ENCODE measurements around the gene WWTR1. TPM values are rescaled to one million over a fixed set of nuclear protein-coding genes. Genes with fewer than 3 reads are reported as not detected.

Gene WWTR1
- polyA plus RNA-seq, 2 of the 4 experiments (the other 2 are of a cell fraction): 99.7 to 164 TPM

DNA sequence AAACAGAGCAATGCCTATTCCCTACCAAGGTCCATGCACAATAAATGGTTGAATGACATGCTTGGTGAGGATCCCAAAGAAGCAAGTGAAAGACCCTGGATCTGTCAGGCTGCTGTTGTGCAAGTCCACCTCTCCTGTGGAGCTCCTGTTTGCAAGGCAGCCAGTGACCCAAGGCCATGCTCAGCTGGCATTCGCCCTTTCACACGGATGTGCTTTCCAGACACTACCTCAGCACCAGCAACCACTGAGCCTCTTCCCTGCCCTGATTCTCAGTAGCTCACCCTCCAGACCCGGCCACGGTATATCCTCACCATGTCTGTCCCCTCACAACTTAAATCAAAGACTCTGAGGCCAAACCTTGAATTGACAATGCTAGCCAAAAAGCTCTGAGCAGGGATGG, 23.3 kb downstream of the WWTR1 start:
- TF ChIP-seq HDAC2 (IDR thresholded peaks at IDR 0.05): no peak
- TF ChIP-seq NR3C1 (IDR thresholded peaks at IDR 0.05): no peak
- no peak for TF ChIP-seq KDM5A (IDR thresholded peaks at IDR 0.05)
- TF ChIP-seq, protein P1, sequence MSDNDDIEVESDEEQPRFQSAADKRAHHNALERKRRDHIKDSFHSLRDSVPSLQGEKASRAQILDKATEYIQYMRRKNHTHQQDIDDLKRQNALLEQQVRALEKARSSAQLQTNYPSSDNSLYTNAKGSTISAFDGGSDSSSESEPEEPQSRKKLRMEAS (IDR thresholded peaks at IDR 0.05): no peak
- TF ChIP-seq SREBF2 (IDR thresholded peaks at IDR 0.05): no peak
- no peak for TF ChIP-seq BHLHE40 (IDR thresholded peaks at IDR 0.05; ENCODE audit: low read depth, low read length)
- TF ChIP-seq, protein P2, sequence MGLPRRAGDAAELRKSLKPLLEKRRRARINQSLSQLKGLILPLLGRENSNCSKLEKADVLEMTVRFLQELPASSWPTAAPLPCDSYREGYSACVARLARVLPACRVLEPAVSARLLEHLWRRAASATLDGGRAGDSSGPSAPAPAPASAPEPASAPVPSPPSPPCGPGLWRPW (IDR thresholded peaks at IDR 0.05): no peak
- no peak for TF ChIP-seq MAZ (IDR thresholded peaks at IDR 0.05; ENCODE audit: borderline replicate concordance, low read depth, low read length)
- TF ChIP-seq, protein P3, sequence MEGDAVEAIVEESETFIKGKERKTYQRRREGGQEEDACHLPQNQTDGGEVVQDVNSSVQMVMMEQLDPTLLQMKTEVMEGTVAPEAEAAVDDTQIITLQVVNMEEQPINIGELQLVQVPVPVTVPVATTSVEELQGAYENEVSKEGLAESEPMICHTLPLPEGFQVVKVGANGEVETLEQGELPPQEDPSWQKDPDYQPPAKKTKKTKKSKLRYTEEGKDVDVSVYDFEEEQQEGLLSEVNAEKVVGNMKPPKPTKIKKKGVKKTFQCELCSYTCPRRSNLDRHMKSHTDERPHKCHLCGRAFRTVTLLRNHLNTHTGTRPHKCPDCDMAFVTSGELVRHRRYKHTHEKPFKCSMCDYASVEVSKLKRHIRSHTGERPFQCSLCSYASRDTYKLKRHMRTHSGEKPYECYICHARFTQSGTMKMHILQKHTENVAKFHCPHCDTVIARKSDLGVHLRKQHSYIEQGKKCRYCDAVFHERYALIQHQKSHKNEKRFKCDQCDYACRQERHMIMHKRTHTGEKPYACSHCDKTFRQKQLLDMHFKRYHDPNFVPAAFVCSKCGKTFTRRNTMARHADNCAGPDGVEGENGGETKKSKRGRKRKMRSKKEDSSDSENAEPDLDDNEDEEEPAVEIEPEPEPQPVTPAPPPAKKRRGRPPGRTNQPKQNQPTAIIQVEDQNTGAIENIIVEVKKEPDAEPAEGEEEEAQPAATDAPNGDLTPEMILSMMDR (IDR thresholded peaks at IDR 0.05): no peak
- no peak for TF ChIP-seq ZSCAN20 (CRISPR knock-in tag; IDR thresholded peaks at IDR 0.05)
- no peak for TF ChIP-seq EHMT2 (IDR thresholded peaks at IDR 0.05; ENCODE audit: low read depth)
- no peak for TF ChIP-seq MYC (IDR thresholded peaks at IDR 0.05; ENCODE audit: borderline replicate concordance, low read length)
- TF ChIP-seq EP300 (IDR thresholded peaks at IDR 0.05): no peak
- no peak for TF ChIP-seq HOXA7 (CRISPR knock-in tag; IDR thresholded peaks at IDR 0.05)
- TF ChIP-seq NFE2L2 (conservative IDR thresholded peaks at IDR 0.05; ENCODE audit: low read length): no peak
- no peak for TF ChIP-seq JUNB (IDR thresholded peaks at IDR 0.05)
- TF ChIP-seq SMC3 (IDR thresholded peaks at IDR 0.05): no peak
- TF ChIP-seq FOSL2 (IDR thresholded peaks at IDR 0.05): no peak
- no peak for TF ChIP-seq FOSL2 (CRISPR knock-in tag; IDR thresholded peaks at IDR 0.05)
- DNase-seq (ENCODE audit: low read depth in 1 of 2, low spot score in 1 of 2) (no peak), FAIRE-seq (no peak), ATAC-seq (peak in 1 of 2 experiments; percentile 16; a peak in 2 of 6 replicates)
- ChIA-PET CTCF (interaction anchor here (0.6 to 3.5 kb wide), 3 partner anchors 103 to 122 kb away, joined by 3 to 13 read pairs (median 3); no protein-coding TSS in a partner anchor), POLR2A (interaction anchor here (1.3 to 1.5 kb wide), 2 partner anchors 20 to 23 kb away, joined by 3 to 4 read pairs; partner anchors contain the start of gene WWTR1)
- peaks cover 34% of the 10 kb centered on the region for H3K4me1 ChIP-seq
- no peak overlapping the region for H3K4me2 ChIP-seq
- H3K9me3 ChIP-seq: no peaks in the 10 kb centered on the region
- peak overlapping the region in 1 of 2 experiments; percentile 41; a peak in 2 of 6 replicates for H3K27ac ChIP-seq
- no peak overlapping the region for H3K4me3 ChIP-seq
- 100% methylated on average over 4 of the region's 4 CpGs for whole genome bisulfite sequencing (ENCODE audit: missing lambda C conversion rate)

DNA sequence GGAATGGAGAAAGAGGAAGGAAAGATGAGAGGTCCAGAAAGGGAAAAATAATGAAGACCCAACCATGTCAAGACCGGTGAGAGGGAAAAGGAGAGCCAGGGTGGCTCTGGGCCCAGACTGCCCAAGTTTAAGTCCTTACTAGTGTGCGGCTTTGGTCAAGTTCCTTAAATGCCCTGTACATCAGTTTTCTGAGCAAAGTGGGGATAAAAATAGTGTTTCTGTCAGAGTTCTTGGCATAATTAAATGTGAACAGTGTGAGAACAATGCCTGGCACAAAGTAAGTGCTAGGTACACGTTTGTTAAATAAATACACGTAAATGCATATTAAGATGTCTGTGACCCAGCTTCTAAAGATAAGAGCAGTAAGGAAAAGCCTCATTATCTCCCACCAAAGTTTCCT, 23.8 kb downstream of the WWTR1 start:
- Histone ChIP-seq H3K4me3 (no peak overlapping the region), H3K27ac (no peak overlapping the region), H3K9me3 (no peaks in the 10 kb centered on the region), H3K4me2 (no peak overlapping the region), H3K4me1 (peaks cover 34% of the 10 kb centered on the region)
- FAIRE-seq (no peak), DNase-seq (ENCODE audit: low read depth in 1 of 2, low spot score in 1 of 2) (no peak), ATAC-seq (no peak)
- WGBS (ENCODE audit: missing lambda C conversion rate): 93% methylated on average over 4 of the region's 4 CpGs
- CTCF ChIA-PET: interaction anchor here (0.7 to 3.5 kb wide), 3 partner anchors 103 to 550 kb away, joined by 3 to 13 read pairs (median 3); no protein-coding TSS in a partner anchor
- POLR2A ChIA-PET: interaction anchor here (1.3 kb wide), 1 partner anchor 24 kb away, joined by 3 read pairs; the partner anchor contains the start of gene WWTR1
- TF ChIP-seq KDM5A (IDR thresholded peaks at IDR 0.05) (no peak), PHF8 (IDR thresholded peaks at IDR 0.05; ENCODE audit: borderline replicate concordance, low read depth) (no peak)

DNA sequence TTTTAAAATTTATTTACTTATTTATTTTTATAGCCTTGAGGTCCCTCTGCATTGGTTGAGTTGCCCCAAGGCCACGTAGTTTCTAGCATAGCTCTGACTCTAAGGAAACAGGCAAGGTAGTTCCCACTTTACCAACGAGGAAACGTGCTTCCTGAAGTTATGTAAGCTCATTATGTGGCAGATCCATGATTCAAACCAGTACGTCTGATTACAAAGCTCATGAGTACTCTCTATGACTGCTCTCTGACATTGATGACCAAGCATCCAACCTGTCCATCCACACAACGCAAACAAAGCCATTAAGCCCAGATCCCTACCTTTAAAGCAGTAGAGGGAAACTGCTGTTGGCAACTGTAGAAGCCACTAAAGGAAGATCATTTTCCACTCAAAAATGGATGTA, 25.6 kb downstream of the WWTR1 start:
- Histone ChIP-seq H3K27ac (no peak overlapping the region), H3K9me3 (no peaks in the 10 kb centered on the region), H3K4me3 (no peak overlapping the region), H3K4me1 (peaks cover 31% of the 10 kb centered on the region), H3K4me2 (no peak overlapping the region)
- no peak for FAIRE-seq
- no peak for DNase-seq (ENCODE audit: low read depth in 1 of 2, low spot score in 1 of 2)
- ChIA-PET CTCF (interaction anchor here (0.6 to 3.5 kb wide), 8 partner anchors 12 to 128 kb away, joined by 3 to 13 read pairs (median 5); no protein-coding TSS in a partner anchor), POLR2A (no interaction called here)
- TF ChIP-seq HOXB13 (CRISPR knock-in tag; IDR thresholded peaks at IDR 0.05; ENCODE audit: low read depth) (no peak), RCOR1 (IDR thresholded peaks at IDR 0.05; ENCODE audit: low read depth, low read length) (no peak), CBX8 (IDR thresholded peaks at IDR 0.05) (no peak), MAZ (IDR thresholded peaks at IDR 0.05; ENCODE audit: borderline replicate concordance, low read depth, low read length) (no peak), MYC (IDR thresholded peaks at IDR 0.05; ENCODE audit: borderline replicate concordance, low read length) (no peak), MAFK (IDR thresholded peaks at IDR 0.05; ENCODE audit: partially characterized antibody) (no peak), ZFP36 (IDR thresholded peaks at IDR 0.05; ENCODE audit: borderline replicate concordance, partially characterized antibody) (no peak), ZNF302 (CRISPR knock-in tag; IDR thresholded peaks at IDR 0.05) (no peak), CHD4 (IDR thresholded peaks at IDR 0.05; ENCODE audit: borderline replicate concordance) (no peak)
- TF ChIP-seq, protein P4, sequence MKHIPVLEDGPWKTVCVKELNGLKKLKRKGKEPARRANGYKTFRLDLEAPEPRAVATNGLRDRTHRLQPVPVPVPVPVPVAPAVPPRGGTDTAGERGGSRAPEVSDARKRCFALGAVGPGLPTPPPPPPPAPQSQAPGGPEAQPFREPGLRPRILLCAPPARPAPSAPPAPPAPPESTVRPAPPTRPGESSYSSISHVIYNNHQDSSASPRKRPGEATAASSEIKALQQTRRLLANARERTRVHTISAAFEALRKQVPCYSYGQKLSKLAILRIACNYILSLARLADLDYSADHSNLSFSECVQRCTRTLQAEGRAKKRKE (CRISPR knock-in tag; IDR thresholded peaks at IDR 0.05; ENCODE audit: low read depth): no peak
- ATAC-seq: no peak
- 91% methylated on average over 5 of the region's 5 CpGs for WGBS (ENCODE audit: missing lambda C conversion rate)
